Fibroblast of upper back skin (primary cell): Measurements from ENCODE around the gene TEPSIN.

Experiments used
- DNase-seq: peaks from one replicate; pipeline ENCODE4 v3.0.0-alpha.2; 2013

The TEPSIN gene

GRCh38 chr17:81180836-81181810 lies 57.7 kb downstream of the TEPSIN start:
- DNase-seq, result no peak

DNA sequence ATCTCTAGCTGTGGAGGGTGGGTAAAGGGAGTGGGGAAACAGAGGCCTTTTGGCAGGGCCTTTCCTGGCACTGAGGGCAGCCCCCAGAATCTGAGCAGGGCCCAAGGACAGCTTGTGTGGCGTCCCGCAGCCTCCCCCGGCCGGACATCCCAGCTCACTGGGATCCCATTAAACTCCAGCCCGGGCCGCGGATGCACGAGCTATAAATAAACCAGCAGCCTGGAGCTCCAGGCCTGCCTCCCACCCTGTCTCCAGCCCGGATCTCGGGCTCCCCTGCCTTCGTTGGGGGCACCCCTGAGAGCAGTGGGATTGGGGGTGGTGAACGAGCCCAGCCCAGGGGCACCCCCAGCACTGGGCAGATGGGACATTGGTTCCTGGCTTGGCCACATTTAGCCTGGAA lies 59.0 kb downstream of the TEPSIN start:
- no peak for DNase-seq

DNA sequence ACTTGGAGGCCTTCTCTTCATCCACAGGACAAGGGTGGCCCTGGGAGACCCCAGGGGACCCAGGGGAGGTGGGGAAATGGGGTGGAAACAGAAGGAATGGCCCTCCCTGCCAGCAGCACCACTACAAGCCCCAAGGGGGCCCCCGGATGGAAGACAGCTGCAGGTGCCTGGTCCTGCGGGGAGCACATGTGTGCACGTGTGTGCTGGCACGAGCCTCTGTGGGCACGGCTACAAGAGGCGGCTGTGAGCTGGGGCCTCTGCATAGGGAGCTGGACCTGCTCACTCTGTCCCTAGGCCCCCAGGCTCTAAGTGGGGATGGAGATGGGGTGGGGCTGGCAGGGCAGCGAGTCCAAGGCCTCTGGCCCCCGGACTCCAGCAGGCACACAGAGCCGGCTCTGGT lies 59.6 kb downstream of the TEPSIN start:
- no peak for DNase-seq
